GF-D8 (cell line): ENCODE data around the gene FILIP1.

ENCODE experiments used
- DNase-seq: peaks from one replicate; lab custom pipeline; 2025; lab: John Stamatoyannopoulos, UW

The FILIP1 gene, protein sequence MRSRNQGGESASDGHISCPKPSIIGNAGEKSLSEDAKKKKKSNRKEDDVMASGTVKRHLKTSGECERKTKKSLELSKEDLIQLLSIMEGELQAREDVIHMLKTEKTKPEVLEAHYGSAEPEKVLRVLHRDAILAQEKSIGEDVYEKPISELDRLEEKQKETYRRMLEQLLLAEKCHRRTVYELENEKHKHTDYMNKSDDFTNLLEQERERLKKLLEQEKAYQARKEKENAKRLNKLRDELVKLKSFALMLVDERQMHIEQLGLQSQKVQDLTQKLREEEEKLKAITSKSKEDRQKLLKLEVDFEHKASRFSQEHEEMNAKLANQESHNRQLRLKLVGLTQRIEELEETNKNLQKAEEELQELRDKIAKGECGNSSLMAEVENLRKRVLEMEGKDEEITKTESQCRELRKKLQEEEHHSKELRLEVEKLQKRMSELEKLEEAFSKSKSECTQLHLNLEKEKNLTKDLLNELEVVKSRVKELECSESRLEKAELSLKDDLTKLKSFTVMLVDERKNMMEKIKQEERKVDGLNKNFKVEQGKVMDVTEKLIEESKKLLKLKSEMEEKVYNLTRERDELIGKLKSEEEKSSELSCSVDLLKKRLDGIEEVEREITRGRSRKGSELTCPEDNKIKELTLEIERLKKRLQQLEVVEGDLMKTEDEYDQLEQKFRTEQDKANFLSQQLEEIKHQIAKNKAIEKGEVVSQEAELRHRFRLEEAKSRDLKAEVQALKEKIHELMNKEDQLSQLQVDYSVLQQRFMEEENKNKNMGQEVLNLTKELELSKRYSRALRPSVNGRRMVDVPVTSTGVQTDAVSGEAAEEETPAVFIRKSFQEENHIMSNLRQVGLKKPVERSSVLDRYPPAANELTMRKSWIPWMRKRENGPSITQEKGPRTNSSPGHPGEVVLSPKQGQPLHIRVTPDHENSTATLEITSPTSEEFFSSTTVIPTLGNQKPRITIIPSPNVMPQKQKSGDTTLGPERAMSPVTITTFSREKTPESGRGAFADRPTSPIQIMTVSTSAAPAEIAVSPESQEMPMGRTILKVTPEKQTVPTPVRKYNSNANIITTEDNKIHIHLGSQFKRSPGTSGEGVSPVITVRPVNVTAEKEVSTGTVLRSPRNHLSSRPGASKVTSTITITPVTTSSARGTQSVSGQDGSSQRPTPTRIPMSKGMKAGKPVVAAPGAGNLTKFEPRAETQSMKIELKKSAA (N-terminal part only)

DNA sequence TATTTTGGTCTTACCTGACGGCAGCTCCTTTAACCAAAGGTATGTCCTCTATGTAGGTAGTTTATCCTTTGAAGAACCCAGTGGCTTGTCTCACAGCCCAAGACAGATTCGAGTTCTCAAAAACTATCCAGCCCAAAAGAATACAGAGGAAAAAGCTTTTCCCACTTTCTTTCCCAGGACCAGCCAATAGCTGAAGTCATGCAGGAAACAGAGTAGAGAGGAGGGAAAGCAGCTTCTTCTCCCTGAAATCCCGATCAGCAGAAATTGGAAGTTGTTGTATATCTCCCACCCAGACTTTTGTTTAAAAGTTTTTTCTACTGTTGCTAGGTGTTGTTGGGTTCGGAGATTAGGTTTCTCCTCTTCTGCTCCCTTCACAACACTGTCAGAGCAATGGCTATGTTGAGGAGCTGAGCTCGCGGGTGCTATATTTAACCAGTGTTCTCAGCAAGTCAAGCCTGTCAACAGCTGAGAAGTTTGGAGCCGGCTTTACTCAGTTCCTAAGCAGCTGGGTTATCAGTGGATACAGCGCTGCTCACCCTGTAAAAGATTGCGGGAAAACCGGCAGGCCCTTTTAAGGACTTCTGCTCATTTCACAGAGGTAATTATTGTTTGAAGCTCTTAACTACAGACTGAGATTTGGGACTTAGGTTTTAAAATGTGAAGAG lies at the start of gene FILIP1:
Gene FILIP1 (minus strand): TSS at position 401 of the 665 bp plus-strand sequence. CDS start 78,828 bp downstream, outside the sequence.
- DNase-seq, result no peak

DNA sequence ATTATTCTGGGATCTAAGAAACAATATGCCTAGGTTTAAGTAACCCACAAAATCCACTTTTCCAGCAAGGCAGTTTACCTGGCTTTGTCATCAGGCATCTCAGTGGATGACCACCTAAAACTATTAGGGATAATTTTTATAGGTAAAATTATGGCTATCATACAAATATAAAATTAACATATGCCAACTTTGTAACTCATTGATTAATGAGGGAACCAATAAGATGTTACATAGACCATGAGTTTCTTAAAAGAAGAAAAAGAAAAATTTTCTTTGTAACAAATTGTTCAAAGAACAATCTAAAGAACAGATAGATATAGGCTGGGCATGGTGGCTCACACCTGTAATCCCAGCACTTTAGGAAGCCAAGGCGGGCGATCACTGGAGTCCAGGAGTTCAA lies 49.7 kb upstream of the FILIP1 start:
- DNase-seq, result no peak

DNA sequence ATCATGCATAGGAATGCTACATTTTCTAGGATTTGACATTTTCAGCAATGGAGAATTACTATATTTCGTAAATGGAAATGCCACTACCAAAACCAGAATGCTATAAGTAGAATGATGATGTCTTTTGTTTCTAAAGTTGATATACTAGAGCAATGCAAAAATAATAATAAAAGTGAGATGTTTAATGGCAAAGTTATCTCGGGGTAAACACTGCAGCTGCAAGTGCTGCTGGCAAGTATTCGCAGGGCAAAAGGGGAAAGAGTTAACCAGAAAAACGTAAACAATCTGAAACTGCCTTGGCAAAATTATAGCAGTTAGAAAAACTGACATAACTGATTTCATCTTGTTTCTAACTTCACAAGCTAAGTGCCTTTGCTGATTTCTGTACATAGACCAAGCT lies 45.5 kb upstream of the FILIP1 start:
- no peak for DNase-seq

DNA sequence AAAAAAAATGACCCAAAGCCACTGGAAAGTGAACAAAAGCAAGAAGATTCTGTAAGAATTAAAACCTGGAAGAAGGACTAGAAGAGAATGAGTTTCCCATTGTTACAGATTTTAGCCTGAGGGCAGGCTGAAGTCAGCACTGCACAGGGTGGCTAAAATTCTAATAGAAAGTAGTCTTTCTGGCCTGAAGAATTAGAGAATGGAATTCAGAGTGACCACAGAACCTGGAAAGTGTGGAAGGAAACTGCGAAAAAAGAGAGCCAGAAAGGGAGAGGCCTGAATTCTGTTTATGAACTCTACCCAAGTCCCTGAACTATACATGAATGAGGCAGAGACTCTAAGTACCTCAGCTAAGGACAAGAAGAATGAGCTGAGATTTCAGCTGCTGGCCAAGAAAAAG lies 38.9 kb upstream of the FILIP1 start:
- DNase-seq, result no peak

DNA sequence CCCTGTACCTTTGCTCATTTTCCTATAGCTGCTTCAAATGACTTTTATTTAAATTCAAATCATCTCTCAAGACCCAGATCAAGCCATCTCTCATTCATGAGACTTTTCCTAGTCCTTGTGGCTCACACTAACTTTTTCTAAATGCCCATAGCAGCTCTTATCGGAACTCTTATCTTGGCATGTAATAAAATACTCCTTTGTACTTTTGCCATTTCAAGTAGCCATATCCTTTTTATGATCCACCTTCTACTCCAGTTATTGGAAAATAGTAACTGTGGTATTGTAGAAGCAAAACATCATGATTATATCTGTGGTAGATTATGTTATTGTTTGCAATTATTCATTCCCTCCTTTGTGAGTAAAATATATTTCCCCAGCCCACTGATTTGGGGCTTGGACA lies 37.6 kb upstream of the FILIP1 start:
- DNase-seq, result no peak

DNA sequence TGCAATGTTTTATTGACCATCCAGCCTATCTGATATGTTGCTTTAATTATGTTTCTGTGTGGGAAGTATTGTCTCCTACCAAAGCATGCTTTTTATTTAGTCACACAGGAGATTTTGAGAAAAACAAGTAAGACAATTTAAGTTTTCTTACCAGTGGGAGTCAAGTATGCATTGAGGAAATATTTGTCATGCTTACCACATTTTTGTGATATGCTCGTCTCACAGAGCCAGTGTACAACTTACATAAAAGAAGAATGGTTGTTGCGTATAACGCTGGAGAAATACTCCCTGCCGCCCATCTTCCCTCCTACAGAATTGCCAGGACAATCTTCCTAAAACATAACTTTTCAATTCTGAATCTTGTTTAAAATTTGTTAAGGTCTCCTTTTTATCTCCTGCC lies 37.1 kb upstream of the FILIP1 start:
- DNase-seq, result no peak

DNA sequence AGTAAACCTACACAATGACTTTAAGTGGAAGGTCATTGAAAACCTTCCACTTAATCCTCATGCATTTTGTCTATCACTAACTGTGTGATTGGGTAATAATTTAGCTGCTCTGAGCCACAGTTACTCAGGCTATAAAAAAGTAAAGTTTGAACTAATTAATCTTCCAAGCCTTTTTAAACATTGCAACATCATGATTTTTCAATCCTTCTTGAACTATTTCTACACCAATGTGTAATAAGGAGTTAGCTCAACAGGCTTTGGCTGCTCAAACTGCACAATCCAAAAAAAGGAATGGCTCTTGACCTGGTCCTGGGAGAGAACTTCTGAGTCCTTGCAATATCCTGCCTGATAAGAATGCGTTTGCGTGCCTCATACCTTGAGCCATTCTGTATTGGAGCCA lies 34.8 kb upstream of the FILIP1 start:
- DNase-seq, result no peak

DNA sequence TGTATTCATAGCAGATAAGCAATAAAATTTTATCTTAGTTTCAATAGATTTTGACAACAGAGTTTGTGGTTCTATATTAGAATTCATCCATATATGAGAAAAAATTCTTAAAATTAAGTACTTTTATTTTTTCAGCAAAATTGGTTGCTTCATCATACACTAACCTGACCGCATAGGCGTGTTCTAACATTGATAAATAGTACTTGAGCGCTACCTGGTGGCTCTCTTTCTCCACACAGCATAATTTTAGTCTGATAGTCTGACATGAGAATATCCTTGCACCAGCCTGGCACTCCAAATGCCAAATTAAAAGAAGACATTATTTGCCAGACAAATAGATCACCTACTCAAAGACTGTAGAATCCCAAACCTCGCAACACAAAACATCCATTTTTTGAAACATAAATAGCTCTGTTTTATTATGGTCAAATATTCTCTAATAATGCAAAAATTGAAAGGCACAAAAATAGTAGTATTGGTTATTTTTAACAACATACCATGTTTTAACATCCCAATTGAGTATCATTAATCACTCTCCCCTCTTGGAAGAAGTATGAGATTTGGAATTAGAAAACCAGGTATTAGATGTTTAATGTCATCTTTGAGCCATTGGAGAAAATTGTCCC lies 33.0 kb upstream of the FILIP1 start:
- DNase-seq, result peak; percentile 25

DNA sequence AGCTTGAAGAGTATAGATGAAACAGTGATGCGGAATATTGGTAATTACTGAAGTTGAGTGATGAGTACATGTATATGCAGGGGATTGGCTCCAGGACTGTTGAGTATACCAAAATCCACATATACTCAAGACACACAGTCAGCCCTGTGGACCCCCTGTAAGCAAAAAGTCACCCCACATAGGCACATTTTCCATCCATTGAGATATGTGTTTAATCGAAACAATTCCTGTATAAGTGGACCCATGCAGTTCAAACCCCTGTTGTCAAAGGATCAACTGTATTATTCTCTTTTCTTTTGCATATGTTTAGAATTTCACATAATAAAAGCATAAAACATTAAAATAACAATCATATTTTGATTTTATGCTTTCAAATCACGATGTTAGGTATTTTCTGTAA lies 32.1 kb upstream of the FILIP1 start:
- no peak for DNase-seq

DNA sequence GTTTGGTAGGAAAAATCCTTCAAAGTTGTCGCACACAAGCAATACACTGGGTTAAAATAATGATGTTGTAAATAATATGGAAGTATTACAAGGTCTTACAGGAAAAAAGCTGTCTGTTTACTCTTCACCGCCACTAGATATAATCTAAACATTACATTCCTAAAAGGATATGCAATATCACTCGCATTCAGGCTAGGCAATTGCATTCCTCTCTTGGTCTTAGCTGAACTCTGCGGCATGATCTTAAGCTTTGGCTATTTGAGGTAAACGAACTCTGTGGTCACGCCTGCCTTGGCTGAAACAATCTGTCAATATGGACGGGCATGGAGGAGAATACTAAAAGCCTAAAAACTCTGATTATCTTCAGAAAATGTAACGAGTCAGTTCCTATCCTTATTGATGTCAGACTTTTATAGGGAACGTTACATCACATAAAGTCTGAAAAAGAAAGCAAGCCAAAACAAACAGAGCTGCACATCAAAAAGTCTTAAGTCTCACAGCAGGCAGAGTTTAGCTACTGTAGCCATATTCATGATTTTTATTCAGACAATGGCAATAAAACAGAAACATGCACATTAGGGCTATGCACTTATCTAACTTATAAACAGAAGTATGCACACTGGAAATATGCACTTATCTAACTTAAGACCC lies 30.8 kb upstream of the FILIP1 start:
- no peak for DNase-seq

DNA sequence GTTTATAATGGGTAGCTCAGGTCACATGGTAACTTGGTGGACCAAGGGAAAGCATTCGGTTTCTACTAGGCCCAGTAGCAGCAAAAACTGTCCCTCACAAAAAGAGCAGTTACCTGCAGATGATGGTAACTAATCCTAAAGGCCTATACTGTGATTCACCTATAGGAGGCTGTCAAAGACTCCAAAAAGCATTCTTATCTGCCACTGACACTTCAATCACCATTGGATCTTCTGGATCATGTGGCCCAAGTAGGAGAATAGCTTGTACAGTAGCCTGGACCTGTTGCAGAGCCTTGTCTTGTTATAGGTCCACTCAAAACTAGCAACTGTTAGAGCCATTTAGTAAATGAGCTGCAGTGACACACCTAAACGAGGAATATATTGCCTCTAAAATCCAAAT lies 23.2 kb upstream of the FILIP1 start:
- no peak for DNase-seq

DNA sequence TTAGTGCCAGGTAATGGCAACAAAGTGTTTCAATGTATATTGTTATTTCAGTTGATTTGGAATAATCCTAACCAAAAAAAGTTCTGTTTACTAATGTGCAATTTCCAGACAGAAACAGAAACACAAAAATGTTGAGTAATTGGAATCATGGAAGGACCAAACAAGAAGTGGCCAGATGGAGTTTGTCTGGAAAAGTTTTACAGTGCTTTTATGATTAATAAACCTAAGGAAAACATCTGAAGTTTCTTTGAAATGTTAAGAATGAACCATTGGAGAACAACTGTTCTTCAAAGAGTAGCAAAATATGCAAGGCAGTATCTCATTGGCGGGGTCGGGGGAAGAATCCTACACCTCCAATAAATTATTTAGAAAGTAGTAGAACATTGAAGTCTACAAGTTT lies 19.0 kb upstream of the FILIP1 start:
- DNase-seq, result no peak

DNA sequence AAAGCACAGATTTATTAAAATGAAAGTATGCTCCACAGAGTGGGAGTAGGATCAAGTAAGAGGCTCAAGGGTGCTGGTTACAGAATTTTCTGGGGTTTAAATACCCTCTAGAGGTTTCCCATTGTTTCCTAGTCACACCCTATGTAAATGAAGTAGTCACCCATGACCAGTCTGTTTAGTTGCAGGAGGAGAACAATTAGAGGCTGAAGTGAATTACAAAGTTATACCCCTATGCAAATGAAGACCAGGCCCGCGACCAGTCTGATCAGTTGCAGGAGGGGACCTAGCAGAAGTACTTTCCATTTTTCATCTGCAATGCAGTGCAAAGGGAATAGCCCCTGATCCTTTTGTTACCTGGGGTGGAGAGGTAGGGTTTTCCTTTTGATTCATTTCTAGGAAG lies 11.8 kb upstream of the FILIP1 start:
- no peak for DNase-seq

DNA sequence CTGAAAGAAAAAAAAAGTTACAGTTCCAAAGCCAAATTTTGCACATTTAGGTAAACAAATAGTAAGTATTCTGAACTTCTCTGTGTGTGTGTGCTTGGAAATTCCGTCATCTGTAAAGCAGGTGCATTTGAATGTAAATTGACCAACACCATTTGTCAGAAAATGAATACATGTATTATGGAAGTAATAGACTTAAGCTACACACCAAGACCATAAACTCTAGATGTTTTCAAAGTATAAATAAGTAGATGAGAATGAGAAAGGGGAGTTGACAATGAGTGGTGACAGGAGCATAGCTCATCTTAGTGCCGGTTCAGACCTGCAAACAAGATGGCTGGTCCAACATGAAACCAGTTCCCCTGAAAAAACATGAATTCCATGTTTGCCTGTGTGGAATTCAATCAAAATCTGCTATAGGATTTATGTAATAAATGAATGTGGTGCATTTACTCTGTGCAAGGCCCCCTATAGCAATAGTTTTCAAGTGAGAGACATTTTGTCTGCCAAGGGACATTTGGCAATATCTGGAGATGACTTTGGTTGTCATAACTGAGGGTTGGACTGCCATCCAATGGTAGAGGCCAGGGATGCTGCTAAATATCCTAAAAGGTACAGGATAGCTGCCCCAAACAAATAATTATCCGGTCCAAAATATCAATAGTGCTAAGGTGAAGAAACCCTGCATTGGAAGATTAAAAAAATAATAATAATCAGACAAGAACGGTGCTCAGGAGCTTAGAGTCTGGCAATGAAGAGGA lies 11.0 kb upstream of the FILIP1 start:
- DNase-seq, result no peak

DNA sequence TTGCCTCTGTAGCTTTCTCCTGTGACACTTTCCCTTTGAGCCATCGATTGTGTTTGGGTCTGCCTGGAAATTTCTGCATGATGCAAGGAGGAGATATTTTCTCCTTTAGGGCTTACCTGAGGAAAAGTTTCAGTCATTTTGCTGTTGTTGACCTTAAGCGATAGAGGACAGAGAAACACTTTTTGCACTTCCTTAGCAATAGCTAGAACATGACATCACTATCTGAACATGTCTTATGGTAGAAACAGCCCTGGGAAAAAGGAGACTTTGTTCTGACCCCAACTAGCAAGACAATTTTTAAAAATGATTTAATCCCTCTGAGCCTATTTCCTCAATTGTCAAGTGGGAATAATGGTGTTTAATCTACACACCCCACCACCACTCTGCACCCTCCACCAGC lies 9.7 kb upstream of the FILIP1 start:
- no peak for DNase-seq

DNA sequence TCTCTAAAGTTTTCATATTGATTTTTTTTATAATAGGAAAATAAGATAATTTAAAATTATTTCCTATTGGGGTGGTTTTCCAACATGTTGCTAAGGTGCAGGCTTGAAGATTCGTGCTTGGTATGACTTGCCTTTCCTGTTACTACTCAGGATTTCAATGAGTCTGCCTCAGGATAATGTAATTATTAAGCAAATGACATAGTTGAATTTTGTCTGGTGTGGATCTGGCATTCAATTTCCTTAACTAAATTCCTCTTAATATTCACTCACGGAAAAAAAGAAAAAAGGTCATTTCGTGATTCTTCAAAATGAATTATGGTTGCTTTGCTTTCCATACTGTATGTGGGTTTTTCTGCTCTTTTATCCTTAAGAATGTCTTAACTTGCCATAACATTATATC lies 9.3 kb upstream of the FILIP1 start:
- DNase-seq, result no peak

DNA sequence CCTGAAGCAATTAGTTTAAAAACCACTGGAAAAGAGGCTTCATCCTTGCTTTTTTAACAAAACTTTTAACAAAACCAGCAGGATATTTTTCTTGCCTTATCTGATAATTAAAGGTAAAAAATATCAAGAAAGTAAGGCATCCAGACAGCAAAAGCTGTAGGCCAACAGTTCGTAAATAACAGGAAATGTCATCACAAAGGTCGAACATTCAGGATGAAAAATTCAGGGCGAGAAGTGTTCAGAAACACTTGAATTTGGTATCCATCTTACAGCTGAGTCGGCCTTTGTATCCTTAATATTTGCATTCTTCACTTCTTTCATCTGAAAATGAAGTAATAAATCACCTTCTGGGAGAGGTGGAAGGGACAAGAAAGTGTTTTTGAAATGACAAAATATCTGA lies 8.2 kb upstream of the FILIP1 start:
- DNase-seq, result no peak

DNA sequence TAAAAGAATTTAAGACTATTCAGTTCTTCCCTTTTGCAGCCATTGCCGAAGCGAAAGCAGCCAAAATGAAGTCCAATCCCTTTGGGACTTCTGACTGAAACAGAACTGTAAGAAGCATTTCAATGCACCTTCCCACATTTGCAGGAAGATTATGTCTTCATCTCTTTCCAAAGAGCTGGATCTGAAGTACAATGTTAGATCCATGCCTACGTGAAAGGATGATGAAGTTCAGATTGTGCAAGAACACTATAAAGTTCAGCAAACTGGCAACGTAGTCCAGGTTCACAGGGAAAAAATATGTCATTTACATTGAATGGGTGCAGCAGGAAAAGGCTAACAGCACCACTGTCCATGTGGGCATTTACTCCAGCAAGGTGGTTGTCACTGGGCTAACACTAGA lies 6.0 kb upstream of the FILIP1 start:
- no peak for DNase-seq

DNA sequence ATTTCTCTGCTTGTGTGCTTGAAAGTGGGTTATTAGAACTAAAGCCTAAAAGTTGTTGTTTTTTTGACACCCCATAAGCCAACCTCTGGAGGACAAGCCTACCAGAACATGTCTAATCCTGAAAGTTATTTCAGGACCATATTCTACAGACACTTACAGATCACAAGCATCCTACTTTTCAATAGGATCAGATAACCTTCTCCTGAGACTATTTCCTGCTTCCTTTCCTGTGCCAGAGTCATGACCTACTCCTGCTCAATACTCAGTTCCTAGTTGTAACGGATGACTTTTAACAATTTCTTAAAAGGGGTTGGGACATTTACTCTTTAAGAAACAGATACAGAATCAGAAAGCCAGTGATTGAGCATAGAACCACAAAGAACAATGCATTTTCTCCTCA lies 5.3 kb upstream of the FILIP1 start:
- no peak for DNase-seq

DNA sequence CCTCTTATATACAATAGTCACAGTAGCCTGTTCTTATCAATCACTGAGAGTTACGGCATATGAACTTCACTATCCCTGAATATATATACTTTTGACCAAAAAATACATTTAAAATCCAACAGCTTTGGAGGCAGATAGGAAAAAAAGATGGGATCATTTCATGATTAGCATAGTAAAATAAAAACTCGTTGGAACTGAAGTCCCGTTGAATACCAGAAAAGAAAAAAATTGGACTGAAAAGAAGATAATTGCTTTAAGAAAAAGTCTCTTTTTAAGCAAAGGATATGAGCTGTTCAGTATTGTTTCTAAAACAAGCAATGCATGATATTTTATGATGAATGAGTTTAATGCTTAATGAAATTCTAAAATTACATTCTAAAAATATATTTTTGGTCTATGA lies 4.4 kb upstream of the FILIP1 start:
- no peak for DNase-seq
